Measurements from ENCODE around the gene KLHL13.

KLHL13 gene

GRCh38 chrX:117992192-117992723 lies 124.4 kb downstream of the KLHL13 start:
- no peak overlapping the region for H3K4me2 ChIP-seq (ENCODE audit: low read length)
- no peak overlapping the region for H2AFZ ChIP-seq
- no peak for TF ChIP-seq CTCF (IDR thresholded peaks at IDR 0.05)
- no peaks in the 10 kb centered on the region for H3K27me3 ChIP-seq (ENCODE audit: control insufficient read depth, insufficient read depth, low read length)
- no peaks in the 10 kb centered on the region for H3K9me3 ChIP-seq (ENCODE audit: control insufficient read depth, low read length)
- no peaks in the 10 kb centered on the region for H3K4me1 ChIP-seq
- no peak overlapping the region for H3K9ac ChIP-seq
- H3K4me3 ChIP-seq (ENCODE audit: low read depth, low read length) = no peak overlapping the region
- no peaks in the 10 kb centered on the region for H3K36me3 ChIP-seq (ENCODE audit: control insufficient read depth, insufficient read depth, low read length)
- H3K79me2 ChIP-seq = no peaks in the 10 kb centered on the region
- no peak overlapping the region for H3K27ac ChIP-seq

GRCh38 chrX:117990438-117990837 lies 126.2 kb downstream of the KLHL13 start:
- H3K27me3 ChIP-seq (ENCODE audit: control insufficient read depth, insufficient read depth, low read length) = no peaks in the 10 kb centered on the region
- no peak for TF ChIP-seq CTCF (IDR thresholded peaks at IDR 0.05)

GRCh38 chrX:117989512-117989911 lies 127.1 kb downstream of the KLHL13 start:
- Histone ChIP-seq H3K9ac (no peak overlapping the region), H3K79me2 (no peaks in the 10 kb centered on the region), H3K9me3 (ENCODE audit: control insufficient read depth, low read length) (no peaks in the 10 kb centered on the region), H3K27me3 (ENCODE audit: control insufficient read depth, insufficient read depth, low read length) (no peaks in the 10 kb centered on the region), H3K27ac (no peak overlapping the region), H3K36me3 (ENCODE audit: control insufficient read depth, insufficient read depth, low read length) (no peaks in the 10 kb centered on the region), H3K4me1 (no peaks in the 10 kb centered on the region), H2AFZ (no peak overlapping the region), H3K4me3 (ENCODE audit: low read depth, low read length) (no peak overlapping the region), H3K4me2 (ENCODE audit: low read length) (no peak overlapping the region)
- TF ChIP-seq CTCF (IDR thresholded peaks at IDR 0.05) = no peak

More at GRCh38 chrX:117990438-117990837, 126.2 kb downstream of the KLHL13 start:
- H3K4me1 ChIP-seq = no peaks in the 10 kb centered on the region
- H3K27ac ChIP-seq = no peak overlapping the region
- no peak overlapping the region for H2AFZ ChIP-seq
- no peak overlapping the region for H3K4me2 ChIP-seq (ENCODE audit: low read length)
- H3K9me3 ChIP-seq (ENCODE audit: control insufficient read depth, low read length) = no peaks in the 10 kb centered on the region
- H3K79me2 ChIP-seq = no peaks in the 10 kb centered on the region
- no peak overlapping the region for H3K4me3 ChIP-seq (ENCODE audit: low read depth, low read length)
- H3K9ac ChIP-seq = no peak overlapping the region
- H3K36me3 ChIP-seq (ENCODE audit: control insufficient read depth, insufficient read depth, low read length) = no peaks in the 10 kb centered on the region

GRCh38 chrX:117987373-117987772 lies 129.2 kb downstream of the KLHL13 start:
- Histone ChIP-seq H3K79me2 (no peaks in the 10 kb centered on the region), H2AFZ (no peak overlapping the region), H3K4me1 (no peaks in the 10 kb centered on the region), H3K4me2 (ENCODE audit: low read length) (no peak overlapping the region), H3K27ac (no peak overlapping the region), H3K9me3 (ENCODE audit: control insufficient read depth, low read length) (no peaks in the 10 kb centered on the region), H3K9ac (no peak overlapping the region), H3K27me3 (ENCODE audit: control insufficient read depth, insufficient read depth, low read length) (no peaks in the 10 kb centered on the region), H3K4me3 (ENCODE audit: low read depth, low read length) (no peak overlapping the region), H3K36me3 (ENCODE audit: control insufficient read depth, insufficient read depth, low read length) (no peaks in the 10 kb centered on the region)
- no peak for TF ChIP-seq CTCF (IDR thresholded peaks at IDR 0.05)

GRCh38 chrX:117985241-117985640 lies 131.4 kb downstream of the KLHL13 start:
- Histone ChIP-seq H3K27ac (no peak overlapping the region), H3K79me2 (no peaks in the 10 kb centered on the region), H3K9me3 (ENCODE audit: control insufficient read depth, low read length) (no peaks in the 10 kb centered on the region), H3K27me3 (ENCODE audit: control insufficient read depth, insufficient read depth, low read length) (no peaks in the 10 kb centered on the region), H3K9ac (no peak overlapping the region), H2AFZ (no peak overlapping the region), H3K4me3 (ENCODE audit: low read depth, low read length) (no peak overlapping the region), H3K36me3 (ENCODE audit: control insufficient read depth, insufficient read depth, low read length) (no peaks in the 10 kb centered on the region), H3K4me2 (ENCODE audit: low read length) (no peak overlapping the region), H3K4me1 (no peaks in the 10 kb centered on the region)
- no peak for TF ChIP-seq CTCF (IDR thresholded peaks at IDR 0.05)
